Osteoblast (primary cell): Measurements from ENCODE around the gene JPH4. TPM values are rescaled to one million over a fixed set of nuclear protein-coding genes. Genes with fewer than 3 reads are reported as not detected.
"Not testable (repeated sequence)": the region's sequence is repeated elsewhere in the genome, so short reads cannot be mapped to it uniquely, and the experiment has no call there.

ENCODE experiments used
- DNase-seq: peaks from one replicate; pipeline ENCODE4 v3.0.0; 2011; ENCODE audit warnings: low spot score, mixed read lengths; ENCODE audit not compliant: insufficient read length; ENCODE audit errors: missing footprints
- H2AFZ ChIP-seq: 2 replicates; pipeline ENCODE4 v1.6.0; 2011; ENCODE audit warnings: mild to moderate bottlenecking, low read length
- H3K27ac ChIP-seq: 2 replicates; pipeline ENCODE4 v1.5.1; 2011; ENCODE audit warnings: mild to moderate bottlenecking, low read depth, low read length, moderate library complexity
- H3K27me3 ChIP-seq: 2 replicates; pipeline ENCODE4 v1.6.0; 2012; ENCODE audit warnings: mild to moderate bottlenecking, control low read depth, inconsistent platforms, low read length, moderate library complexity; ENCODE audit not compliant: insufficient read depth
- H3K36me3 ChIP-seq: 2 replicates; pipeline ENCODE4 v1.5.1; 2011; ENCODE audit warnings: mild to moderate bottlenecking, low read length, control low read depth, moderate library complexity; ENCODE audit not compliant: insufficient read depth
- H3K4me1 ChIP-seq: 2 replicates; pipeline ENCODE4 v1.5.1; 2011; ENCODE audit warnings: mild to moderate bottlenecking, low read length, control low read depth, moderate library complexity; ENCODE audit not compliant: insufficient read depth
- H3K4me2 ChIP-seq: 2 replicates; pipeline ENCODE4 v1.6.0; 2011; ENCODE audit warnings: mild to moderate bottlenecking, low read length; ENCODE audit not compliant: insufficient read depth
- H3K4me3 ChIP-seq: fragments of 200-600 bp; sonication (generic); 3 replicates; pipeline ENCODE4 v1.5.1; 2012; ENCODE audit warnings: mild to moderate bottlenecking, low read length, inconsistent platforms; ENCODE audit not compliant: insufficient read depth
- H3K79me2 ChIP-seq: 2 replicates; pipeline ENCODE4 v1.6.0; 2012; ENCODE audit warnings: mild to moderate bottlenecking, low read length, control low read depth, inconsistent platforms; ENCODE audit not compliant: insufficient read depth
- H3K9me3 ChIP-seq: 2 replicates; pipeline ENCODE4 v1.5.1; 2011; ENCODE audit warnings: low read depth, low read length, control low read depth
- H4K20me1 ChIP-seq: 2 replicates; pipeline ENCODE4 v1.6.0; 2012; ENCODE audit warnings: mild to moderate bottlenecking, low read length, control low read depth; ENCODE audit not compliant: insufficient read depth
- CTCF ChIP-seq: IDR thresholded peaks from 2 replicates; pipeline ENCODE4 v1.5.1; 2011; ENCODE audit warnings: mild to moderate bottlenecking, low read depth, low read length, moderate library complexity; ENCODE audit errors: extremely low read depth
- total RNA-seq: library from RNA; depleted of rRNA; stranded (reverse); fragments of >200 nt; gene quantifications from 2 replicates; pipeline ENCODE4 v1.2.3, GENCODE V29; 2012

JPH4 gene
- total RNA-seq, 1 donor: not detected

DNA sequence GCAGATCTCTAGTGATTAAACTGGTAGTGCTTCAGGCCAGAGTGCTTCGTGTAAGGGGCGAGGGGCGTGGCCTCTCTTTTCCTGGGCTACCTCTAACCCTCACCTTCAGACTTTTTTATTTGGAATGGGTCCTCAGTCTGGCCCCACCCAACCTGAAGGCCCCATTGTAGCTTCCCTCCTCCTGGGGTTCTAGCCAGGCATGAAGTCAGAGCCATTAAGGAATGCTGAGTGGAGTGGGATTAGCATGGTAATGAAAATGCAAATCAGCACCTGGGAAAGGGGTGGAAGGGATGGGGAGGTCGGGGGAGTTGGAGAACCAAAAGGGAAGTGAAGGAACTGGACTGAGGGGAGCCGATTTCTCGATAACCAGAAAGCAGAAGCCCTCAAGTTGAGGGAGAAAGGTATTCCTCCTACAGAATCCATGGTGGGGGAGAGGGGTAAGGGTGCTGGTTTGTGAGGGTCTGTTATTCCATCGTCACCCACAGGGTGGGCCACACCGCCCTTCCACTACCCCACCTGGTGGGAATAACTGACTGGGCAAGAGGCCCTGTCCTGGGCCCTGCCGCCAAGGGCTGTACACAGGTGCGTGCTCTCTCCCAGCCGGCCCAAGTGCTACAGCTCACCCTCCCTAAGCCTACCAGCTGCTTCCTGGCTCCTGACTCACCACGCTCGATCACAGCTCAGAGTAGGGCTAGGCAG, 41.1 kb downstream of the JPH4 start:
- Histone ChIP-seq H3K27me3 (no peaks in the 10 kb centered on the region), H3K27ac (no peak overlapping the region), H3K79me2 (no peaks in the 10 kb centered on the region), H3K4me1 (peaks cover 12% of the 10 kb centered on the region), H3K4me2 (no peak overlapping the region), H2AFZ (no peak overlapping the region), H3K4me3 (no peak overlapping the region), H3K9me3 (no peaks in the 10 kb centered on the region), H4K20me1 (no peaks in the 10 kb centered on the region), H3K36me3 (no peaks in the 10 kb centered on the region)
- peak; percentile 66 for DNase-seq
- no peak for TF ChIP-seq CTCF

- DNase-seq, H4K20me1 ChIP-seq, H3K4me2 ChIP-seq, H3K36me3 ChIP-seq, H3K27ac ChIP-seq, H3K79me2 ChIP-seq, H3K27me3 ChIP-seq, H3K4me3 ChIP-seq, H3K9me3 ChIP-seq, H2AFZ ChIP-seq: not testable (repeated sequence)
- peaks cover 12% of the 10 kb centered on the region for H3K4me1 ChIP-seq
Measured at GRCh38 chr14:23536906-23537305, 41.7 kb downstream of the JPH4 start.

GRCh38 chr14:23536494-23536893, 42.1 kb downstream of the JPH4 start:
- H3K4me1 ChIP-seq: peaks cover 12% of the 10 kb centered on the region
- H3K79me2 ChIP-seq: no peaks in the 10 kb centered on the region
- no peak for TF ChIP-seq CTCF
- H2AFZ ChIP-seq: no peak overlapping the region
- DNase-seq: no peak
- H3K27ac ChIP-seq: no peak overlapping the region
- no peaks in the 10 kb centered on the region for H3K9me3 ChIP-seq
- no peak overlapping the region for H3K4me2 ChIP-seq
- H3K4me3 ChIP-seq: no peak overlapping the region
- H3K27me3 ChIP-seq: no peaks in the 10 kb centered on the region
- no peaks in the 10 kb centered on the region for H3K36me3 ChIP-seq
- H4K20me1 ChIP-seq: no peaks in the 10 kb centered on the region

DNA sequence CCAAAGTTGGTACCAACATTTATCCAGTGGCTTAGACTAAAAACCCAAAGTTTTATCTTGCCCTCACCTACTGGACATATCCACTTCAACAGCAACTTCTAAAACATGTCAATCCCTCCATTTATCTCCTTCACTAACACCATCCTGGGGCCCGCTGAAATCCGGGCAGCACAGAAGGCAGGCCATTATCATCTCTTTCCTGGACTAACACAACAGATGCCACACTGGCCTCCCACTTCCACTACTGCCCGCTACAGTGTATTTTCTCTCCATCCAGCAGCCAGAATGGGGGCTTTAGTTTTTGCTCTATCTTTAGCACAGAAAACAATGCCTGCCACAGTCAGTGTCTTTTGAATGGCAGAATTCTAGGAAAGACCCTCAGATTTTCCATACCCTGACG, 42.6 kb downstream of the JPH4 start:
- peak; percentile 38 for DNase-seq
- Histone ChIP-seq H3K27me3 (no peaks in the 10 kb centered on the region), H3K79me2 (no peaks in the 10 kb centered on the region), H3K27ac (no peak overlapping the region), H3K4me2 (no peak overlapping the region), H3K9me3 (no peaks in the 10 kb centered on the region), H4K20me1 (no peaks in the 10 kb centered on the region), H3K36me3 (no peaks in the 10 kb centered on the region), H3K4me3 (no peak overlapping the region), H3K4me1 (peaks cover 12% of the 10 kb centered on the region), H2AFZ (no peak overlapping the region)
- no peak for TF ChIP-seq CTCF
